DND-41 (cell line): ENCODE data around the gene GCNT4.
A peak's percentile ranks its signal among the peaks of the same experiment; 100 is the strongest.
"Not testable (repeated sequence)": the region's sequence is repeated elsewhere in the genome, so short reads cannot be mapped to it uniquely, and the experiment has no call there.

Experiments used
- ATAC-seq: fragments of 200-7000 bp; cut with Tn5 transposase; 3 replicates; pipeline ENCODE4 v1.9.1; 2021; ENCODE audit warnings: low read depth; ENCODE audit not compliant: insufficient read depth
- DNase-seq: peaks from one replicate; pipeline ENCODE4 v3.0.0-alpha.2; 2020
- H2AFZ ChIP-seq: 2 replicates; pipeline ENCODE4 v1.6.0; 2012; ENCODE audit warnings: low read depth, low read length
- H3K27ac ChIP-seq: 2 replicates; pipeline ENCODE4 v1.5.1; 2012; ENCODE audit warnings: low read length, inconsistent platforms
- H3K27me3 ChIP-seq: fragments of 200-600 bp; sonication (generic); 2 replicates; pipeline ENCODE4 v1.6.0; 2012; ENCODE audit warnings: low read length, mild to moderate bottlenecking, inconsistent platforms; ENCODE audit not compliant: insufficient read depth, poor library complexity
- H3K36me3 ChIP-seq: 2 replicates; pipeline ENCODE4 v1.5.1; 2012; ENCODE audit warnings: low read length, inconsistent platforms; ENCODE audit not compliant: insufficient read depth
- H3K4me1 ChIP-seq: 2 replicates; pipeline ENCODE4 v1.5.1; 2012; ENCODE audit warnings: mild to moderate bottlenecking, low read length; ENCODE audit not compliant: insufficient read depth
- H3K4me2 ChIP-seq: 2 replicates; pipeline ENCODE4 v1.6.0; 2012; ENCODE audit warnings: mild to moderate bottlenecking, moderate library complexity, low read length, inconsistent platforms; ENCODE audit not compliant: insufficient read depth
- H3K4me3 ChIP-seq, 2 experiments: fragments of 200-600 bp in 1 of 2; shearing (Covaris generic) in 1 of 2; 2 replicates each; pipeline ENCODE4 v1.5.1; 2012 to 2016; ENCODE audit warnings: inconsistent platforms in 2 of 2, low read length in 2 of 2, mild to moderate bottlenecking in 2 of 2, low read depth in 1 of 2, moderate library complexity in 1 of 2
- H3K79me2 ChIP-seq: 2 replicates; pipeline ENCODE4 v1.6.0; 2012; ENCODE audit warnings: low read length, inconsistent platforms; ENCODE audit not compliant: insufficient read depth
- H3K9ac ChIP-seq: 2 replicates; pipeline ENCODE4 v1.6.0; 2012; ENCODE audit warnings: low read depth, mild to moderate bottlenecking, inconsistent platforms, low read length, moderate library complexity
- H3K9me3 ChIP-seq: 2 replicates; pipeline ENCODE4 v1.5.1; 2012; ENCODE audit warnings: low read length, moderate library complexity, mild to moderate bottlenecking, inconsistent platforms; ENCODE audit not compliant: insufficient read depth, severe bottlenecking
- H4K20me1 ChIP-seq: 2 replicates; pipeline ENCODE4 v1.6.0; 2012; ENCODE audit warnings: low read length; ENCODE audit not compliant: insufficient read depth
- CTCF ChIP-seq: IDR thresholded peaks from 2 replicates; pipeline ENCODE4 v1.5.1; 2012; ENCODE audit warnings: borderline replicate concordance, low read length, moderate library complexity, mild to moderate bottlenecking; ENCODE audit not compliant: poor library complexity, severe bottlenecking; ENCODE audit errors: extremely low read depth
- EZH2 ChIP-seq: IDR thresholded peaks from 3 replicates; pipeline ENCODE4 v1.6.1; 2012; ENCODE audit warnings: borderline replicate concordance, low read depth, mild to moderate bottlenecking, moderate library complexity, low read length, inconsistent platforms; ENCODE audit not compliant: severe bottlenecking

GCNT4 gene

GRCh38 chr5:75052192-75053053 lies at the start of gene GCNT4:
GCNT4 (minus strand) TSS chr5:75052558; CDS start chr5:75030037, 22,521 bp downstream.
- TF ChIP-seq CTCF = no peak
- peak; percentile 99 for TF ChIP-seq EZH2
- Histone ChIP-seq H3K79me2 (no peaks in the 10 kb centered on the region), H3K36me3 (no peaks in the 10 kb centered on the region), H2AFZ (peak within 1 kb of the TSS; percentile 73), H3K4me3 (peak within 1 kb of the TSS; percentile 37 to 67; a peak in 3 of 4 replicates), H4K20me1 (peaks cover 4% of the 10 kb centered on the region; the same call in 1 of the 2 replicates), H3K9ac (peak within 1 kb of the TSS; percentile 59), H3K27ac (peak within 1 kb of the TSS; percentile 30; the same call in 1 of the 2 replicates), H3K9me3 (no peaks in the 10 kb centered on the region), H3K4me1 (peaks cover 27% of the 10 kb centered on the region), H3K4me2 (peak within 1 kb of the TSS; percentile 72), H3K27me3 (peaks cover 59% of the 10 kb centered on the region)
- DNase-seq (peak; percentile 37), ATAC-seq (peak; percentile 41)

- H3K27ac ChIP-seq, DNase-seq: not testable (repeated sequence)
Measured at GRCh38 chr5:75095956-75096355, 43.6 kb upstream of the GCNT4 start.

GRCh38 chr5:75091597-75091996 lies 39.2 kb upstream of the GCNT4 start:
- H3K4me3 ChIP-seq = no peak overlapping the region
- H3K27me3 ChIP-seq = peaks cover 2% of the 10 kb centered on the region
- H3K9me3 ChIP-seq = no peaks in the 10 kb centered on the region
- no peak for TF ChIP-seq CTCF
- TF ChIP-seq EZH2 = no peak
- no peak overlapping the region for H3K9ac ChIP-seq
- no peak for ATAC-seq
- no peaks in the 10 kb centered on the region for H3K4me1 ChIP-seq
- no peak for DNase-seq
- no peak overlapping the region for H3K4me2 ChIP-seq
- no peak overlapping the region for H2AFZ ChIP-seq
- H3K36me3 ChIP-seq = no peaks in the 10 kb centered on the region
- no peaks in the 10 kb centered on the region for H3K79me2 ChIP-seq
- no peak overlapping the region for H3K27ac ChIP-seq
- H4K20me1 ChIP-seq = no peaks in the 10 kb centered on the region; the same call in 1 of the 2 replicates

More at GRCh38 chr5:75095956-75096355, 43.6 kb upstream of the GCNT4 start:
- not testable (repeated sequence) for H3K27me3 ChIP-seq, ATAC-seq, H3K9ac ChIP-seq, H4K20me1 ChIP-seq, H3K4me3 ChIP-seq, H2AFZ ChIP-seq, H3K4me1 ChIP-seq, H3K4me2 ChIP-seq, H3K36me3 ChIP-seq, H3K79me2 ChIP-seq, H3K9me3 ChIP-seq

- DNase-seq (no peak), ATAC-seq (no peak)
- no peaks in the 10 kb centered on the region for H3K79me2 ChIP-seq
- H3K9me3 ChIP-seq = no peaks in the 10 kb centered on the region
- H3K9ac ChIP-seq = no peak overlapping the region
- no peak overlapping the region for H3K27ac ChIP-seq
- H2AFZ ChIP-seq = no peak overlapping the region
- H3K4me1 ChIP-seq = no peaks in the 10 kb centered on the region
- no peaks in the 10 kb centered on the region; the same call in 1 of the 2 replicates for H4K20me1 ChIP-seq
- H3K36me3 ChIP-seq = no peaks in the 10 kb centered on the region
- H3K4me2 ChIP-seq = no peak overlapping the region
- no peak overlapping the region for H3K4me3 ChIP-seq
- H3K27me3 ChIP-seq = peaks cover 2% of the 10 kb centered on the region
- TF ChIP-seq CTCF (no peak), EZH2 (no peak)
Measured at GRCh38 chr5:75089662-75090061, 37.3 kb upstream of the GCNT4 start.
